Transverse colon (tissue), 4 donors: ENCODE results near the gene SLAMF7.

ENCODE experiments used
- CTCF ChIP-seq, 5 experiments: fragments of 200-600 bp in 3 of 5; fragments of 450-650 bp in 2 of 5; sonication (generic) in 3 of 5; IDR thresholded peaks; 1 replicate in 2 of 5; 2 replicates in 3 of 5; pipeline ENCODE4 v1.5.1; 2016 to 2017; ENCODE audit warnings: antibody characterized with exemption in 5 of 5, inconsistent platforms in 3 of 5, mild to moderate bottlenecking in 2 of 5, moderate library complexity in 1 of 5
- POLR2A ChIP-seq: fragments of 450-650 bp; IDR thresholded peaks from one replicate; pipeline ENCODE4 v1.6.1; 2016; ENCODE audit warnings: antibody characterized with exemption, mild to moderate bottlenecking, moderate library complexity
- POLR2AphosphoS5 ChIP-seq, 3 donors: sonication (generic); formaldehyde crosslinking; IDR thresholded peaks; one replicate each; pipeline ENCODE4 v1.6.1; 2016; ENCODE audit warnings: antibody characterized with exemption in 3 of 3

DNA sequence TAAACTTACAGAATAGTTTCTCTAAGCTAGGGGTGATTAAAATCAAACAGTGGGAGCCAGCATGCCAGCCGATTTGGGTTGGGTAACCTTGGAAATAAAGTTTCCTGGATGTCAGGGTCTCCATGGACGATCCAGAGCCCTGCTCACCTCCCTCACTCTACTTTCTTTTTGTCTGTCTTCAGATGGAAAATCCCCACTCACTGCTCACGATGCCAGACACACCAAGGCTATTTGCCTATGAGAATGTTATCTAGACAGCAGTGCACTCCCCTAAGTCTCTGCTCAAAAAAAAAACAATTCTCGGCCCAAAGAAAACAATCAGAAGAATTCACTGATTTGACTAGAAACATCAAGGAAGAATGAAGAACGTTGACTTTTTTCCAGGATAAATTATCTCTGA, 13.9 kb downstream of the SLAMF7 start:
- no peak for TF ChIP-seq CTCF (IDR thresholded peaks at IDR 0.05)
- TF ChIP-seq POLR2AphosphoS5 (IDR thresholded peaks at IDR 0.05), result no peak
- TF ChIP-seq POLR2A, result no peak
